ENCODE results near the gene NHP2. TPM values are rescaled to one million over a fixed set of nuclear protein-coding genes. Genes with fewer than 3 reads are reported as not detected.

Gene NHP2
- total and polyA plus RNA-seq, 10 of the 15 experiments (the other 5 are each of a cell fraction or from before 2014, with no cell fraction given): 39.2 to 513 (median 198) TPM

GRCh38 chr5:178163772-178164735 lies 10.4 kb upstream of the NHP2 start (continued):
- no peak for TF ChIP-seq JUND (IDR thresholded peaks at IDR 0.05; ENCODE audit: low read depth, low read length)
- TF ChIP-seq KLF5 (IDR thresholded peaks at IDR 0.05; ENCODE audit: partially characterized antibody): peak; percentile 42
- TF ChIP-seq MYC (IDR thresholded peaks at IDR 0.05; ENCODE audit: insufficient read depth, insufficient read length, insufficient replicate concordance, low read length, severe bottlenecking): no peak
- no peak for TF ChIP-seq E2F8 (IDR thresholded peaks at IDR 0.05; ENCODE audit: low read depth, partially characterized antibody)
- no peak for TF ChIP-seq FOXK2 (IDR thresholded peaks at IDR 0.05)
- TF ChIP-seq SMAD5 (IDR thresholded peaks at IDR 0.05; ENCODE audit: low read depth): no peak

- BruUV-seq (replicated peaks): no TSS peak
- no peak for FAIRE-seq
- DNase-seq (ENCODE audit: low read depth, low spot score): no peak
- TF ChIP-seq SREBF1 (IDR thresholded peaks at IDR 0.05; ENCODE audit: low read length) (no peak), STAT1 (conservative IDR thresholded peaks at IDR 0.05) (no peak), DPF2 (IDR thresholded peaks at IDR 0.05) (no peak), CUX1 (IDR thresholded peaks at IDR 0.05; ENCODE audit: insufficient replicate concordance, low read depth, low read length) (no peak), PAX8 (IDR thresholded peaks at IDR 0.05) (no peak), MTA2 (IDR thresholded peaks at IDR 0.05; ENCODE audit: low read depth) (no peak), RFX5 (IDR thresholded peaks at IDR 0.05; ENCODE audit: low read depth, low read length) (no peak)
These were observed 8.8 kb upstream of the NHP2 start for GRCh38 chr5:178162481-178162880.

More at GRCh38 chr5:178162481-178162880, 8.8 kb upstream of the NHP2 start:
- CTCF ChIA-PET: interaction anchor here (1.0 to 4.0 kb wide), 5 partner anchors 16 to 86 kb away, joined by 3 to 35 read pairs (median 4); no protein-coding TSS in a partner anchor
- RAD21 ChIA-PET (ENCODE audit: unreplicated experiment): interaction anchor here (0.8 to 3.0 kb wide), 2 partner anchors 45 to 86 kb away, joined by 3 to 18 read pairs; no protein-coding TSS in a partner anchor
- no peaks in the 10 kb centered on the region for H3K79me2 ChIP-seq (ENCODE audit: control insufficient read depth, insufficient read depth, low read length)
- H2AFZ ChIP-seq (ENCODE audit: control insufficient read depth, low read depth, low read length): no peak overlapping the region
- intact Hi-C loops (cut with micrococcal nuclease; ENCODE audit: unreplicated experiment) (no loop called here), in situ Hi-C loops (cut with MboI) (loop anchor here (10.0 kb wide), 1 partner anchor 558 kb away; the partner anchor contains the start of gene B4GALT7)
- no peaks in the 10 kb centered on the region for H4K20me1 ChIP-seq (ENCODE audit: control insufficient read depth, insufficient read depth)
- H3K4me3 ChIP-seq: no peak overlapping the region
- H3K36me3 ChIP-seq (ENCODE audit: control insufficient read depth in 2 of 2, insufficient read depth in 2 of 2, low read length in 1 of 2): no peaks in the 10 kb centered on the region
- H3K4me2 ChIP-seq (ENCODE audit: control insufficient read depth, insufficient read depth): no peak overlapping the region
- H3K9me3 ChIP-seq (replicated peaks; ENCODE audit: control insufficient read depth, insufficient read depth, low read length): no peaks in the 10 kb centered on the region
- no peaks in the 10 kb centered on the region for H3K27me3 ChIP-seq (replicated peaks in 1 of 2; ENCODE audit: control insufficient read depth in 2 of 2, insufficient read depth in 2 of 2, low read length in 1 of 2)
- no peak overlapping the region for H3K9ac ChIP-seq (ENCODE audit: control insufficient read depth, insufficient read depth, low read length)
- no peaks in the 10 kb centered on the region for H3K4me1 ChIP-seq (ENCODE audit: control insufficient read depth, insufficient read depth, low read length)
- no peak overlapping the region for H3K27ac ChIP-seq (ENCODE audit: control insufficient read depth, insufficient read depth)
- POLR2A ChIA-PET: interaction anchor here (1.3 kb wide), 1 partner anchor 9 kb away, joined by 3 read pairs; the partner anchor contains the start of gene NHP2
- SMC1A ChIA-PET (ENCODE audit: uncharacterized antibody, unreplicated experiment): interaction anchor here (0.6 to 2.6 kb wide), 5 partner anchors 17 to 1002 kb away, joined by 3 to 11 read pairs (median 3); no protein-coding TSS in a partner anchor
- ATAC-seq: no peak
- 75% methylated on average over 9 of the region's 9 CpGs for WGBS (ENCODE audit: insufficient coverage, insufficient replicate concordance, low lambda C conversion rate, missing lambda C conversion rate)
